GM23248 (cell line): ENCODE measurements around the gene PIP4K2A.

ENCODE experiments used
- EZH2 ChIP-seq: fragments of 200-600 bp; sonication (generic); IDR thresholded peaks from 2 replicates; pipeline ENCODE4 v1.6.1; 2018; ENCODE audit warnings: antibody characterized with exemption, mild to moderate bottlenecking; ENCODE audit not compliant: insufficient read depth, poor library complexity, severe bottlenecking
- EZH2phosphoT487 ChIP-seq: fragments of 200-600 bp; sonication (generic); IDR thresholded peaks from 2 replicates; pipeline ENCODE4 v1.6.1; 2018; ENCODE audit warnings: antibody characterized with exemption, moderate library complexity, mild to moderate bottlenecking, low read depth; ENCODE audit not compliant: insufficient read depth

DNA sequence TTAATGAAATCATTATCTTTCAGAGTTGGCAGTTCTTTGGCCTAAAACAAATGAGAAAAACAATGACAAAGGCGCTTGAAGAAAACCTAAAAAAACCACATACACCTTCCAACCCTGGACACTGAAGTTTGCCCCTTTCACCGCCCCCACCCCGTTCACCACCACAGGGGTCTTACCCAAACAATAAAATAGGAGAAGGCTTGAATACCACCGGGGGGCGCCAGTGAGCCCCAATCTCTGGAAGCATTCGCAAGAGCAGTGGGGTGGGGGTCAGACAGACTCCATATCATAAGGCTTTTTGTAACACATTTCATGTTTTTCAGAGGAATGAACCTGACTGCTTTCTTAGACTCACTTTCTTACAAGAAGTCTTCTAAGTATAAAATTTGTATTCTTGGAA is 163.6 kb downstream of the PIP4K2A start:
- TF ChIP-seq EZH2 (no peak), EZH2phosphoT487 (no peak)
